Measurements from ENCODE around the gene ZHX3.

ZHX3 gene

GRCh38 chr20:41317546-41318270 is at the start of gene ZHX3:
ZHX3 (minus strand) TSS chr20:41317731; CDS start chr20:41204916, 112,815 bp downstream.
- peak; percentile 95 for DNase-seq

- DNase-seq = no peak
These were observed 49.8 kb upstream of the ZHX3 start for GRCh38 chr20:41367393-41367695.

GRCh38 chr20:41366546-41367392 is 49.2 kb upstream of the ZHX3 start, which contains the start of gene EMILIN3:
EMILIN3 (minus strand) TSS chr20:41366818; CDS start chr20:41366634, 184 bp downstream.
- no peak for DNase-seq

- no peak for DNase-seq
These were observed 48.4 kb upstream of the ZHX3 start for GRCh38 chr20:41365777-41366545.

- DNase-seq = no peak
These were observed 47.6 kb upstream of the ZHX3 start for GRCh38 chr20:41364967-41365765.

GRCh38 chr20:41364236-41364855 is 46.8 kb upstream of the ZHX3 start:
- no peak for DNase-seq

GRCh38 chr20:41363601-41364000 is 46.1 kb upstream of the ZHX3 start:
- DNase-seq = no peak

- DNase-seq = no peak
These were observed 45.2 kb upstream of the ZHX3 start for GRCh38 chr20:41362748-41363140.

GRCh38 chr20:41361757-41362747 is 44.5 kb upstream of the ZHX3 start:
- no peak for DNase-seq

GRCh38 chr20:41360831-41361756 is 43.6 kb upstream of the ZHX3 start:
- DNase-seq = no peak

GRCh38 chr20:41359541-41360011 is 42.0 kb upstream of the ZHX3 start:
- no peak for DNase-seq

- DNase-seq = no peak
These were observed 41.2 kb upstream of the ZHX3 start for GRCh38 chr20:41358717-41359116.

GRCh38 chr20:41358230-41358629 is 40.7 kb upstream of the ZHX3 start:
- no peak for DNase-seq

- DNase-seq = no peak
These were observed 40.1 kb upstream of the ZHX3 start for GRCh38 chr20:41357424-41358163.

- DNase-seq = no peak
These were observed 39.4 kb upstream of the ZHX3 start for GRCh38 chr20:41356951-41357350.

GRCh38 chr20:41355598-41356203 is 38.2 kb upstream of the ZHX3 start:
- DNase-seq = no peak

- no peak for DNase-seq
These were observed 37.7 kb upstream of the ZHX3 start for GRCh38 chr20:41355192-41355591.

- DNase-seq = no peak
These were observed 36.0 kb upstream of the ZHX3 start for GRCh38 chr20:41353530-41353929.
